SIG-M5 treated with dmso at 0.1 percent for 504 hours (cell line): ENCODE measurements around the gene ATP2B1.
"Not testable (repeated sequence)": the region's sequence is repeated elsewhere in the genome, so short reads cannot be mapped to it uniquely, and the experiment has no call there.

Source experiments
- DNase-seq: peaks from one replicate; lab custom pipeline; 2025; ENCODE audit not compliant: unreplicated experiment; lab: John Stamatoyannopoulos, UW

ATP2B1 gene

DNA sequence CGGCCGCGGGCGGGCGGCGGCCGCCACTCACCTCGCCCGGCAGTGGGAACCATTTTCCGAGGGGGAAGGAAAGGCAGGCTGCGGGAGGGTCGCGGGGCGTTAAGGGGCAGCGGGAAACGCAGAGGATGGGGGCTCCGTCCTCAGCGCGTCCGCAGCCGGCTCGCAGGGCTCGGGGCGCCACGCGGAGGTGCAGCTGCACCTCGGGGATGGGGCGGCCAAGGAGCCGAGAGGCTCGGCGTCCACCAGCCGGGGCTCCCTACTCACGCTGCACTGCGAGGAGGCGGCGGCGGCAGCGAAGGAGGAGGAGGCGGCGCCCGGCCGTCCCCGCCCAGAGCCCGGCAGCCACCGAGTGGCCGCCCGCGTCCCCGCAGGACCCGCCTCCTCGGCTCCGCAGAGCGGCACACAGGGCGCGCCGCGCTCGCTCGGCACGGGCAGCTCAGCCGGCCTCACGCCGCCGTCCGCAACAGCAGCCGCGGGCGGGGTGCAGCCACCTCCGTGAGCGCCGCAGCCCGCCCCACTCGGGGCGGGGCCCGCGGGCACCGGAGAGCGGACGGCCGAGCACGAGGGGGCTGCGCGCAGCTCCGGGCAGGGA lies at the start of gene ATP2B1:
Gene ATP2B1 (minus strand): TSS at position 274 of the 592 bp plus-strand sequence. CDS start 52,952 bp downstream, outside the sequence.
- DNase-seq, result peak; percentile 76

DNA sequence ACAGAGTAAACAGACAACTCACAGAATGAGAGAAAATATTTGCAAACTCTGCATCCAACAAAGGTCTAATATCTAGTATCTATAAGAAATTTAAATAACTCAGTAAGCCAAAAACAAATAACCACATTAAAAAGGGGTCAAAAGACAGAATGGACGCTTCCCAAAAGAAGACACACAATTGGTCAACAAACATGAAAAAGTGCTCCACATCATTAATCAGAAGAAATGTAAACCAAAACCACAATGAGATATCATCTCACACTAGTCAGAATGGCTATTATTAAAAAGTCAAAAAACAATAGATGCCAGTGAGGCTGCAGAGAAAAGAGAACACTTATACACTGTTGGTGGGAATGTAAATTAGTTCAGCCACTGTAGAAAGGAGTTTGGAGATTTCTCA lies 49.3 kb upstream of the ATP2B1 start:
- DNase-seq, result not testable (repeated sequence)

GRCh38 chr12:89756585-89757398 lies 48.2 kb upstream of the ATP2B1 start:
- DNase-seq, result peak; percentile 100

DNA sequence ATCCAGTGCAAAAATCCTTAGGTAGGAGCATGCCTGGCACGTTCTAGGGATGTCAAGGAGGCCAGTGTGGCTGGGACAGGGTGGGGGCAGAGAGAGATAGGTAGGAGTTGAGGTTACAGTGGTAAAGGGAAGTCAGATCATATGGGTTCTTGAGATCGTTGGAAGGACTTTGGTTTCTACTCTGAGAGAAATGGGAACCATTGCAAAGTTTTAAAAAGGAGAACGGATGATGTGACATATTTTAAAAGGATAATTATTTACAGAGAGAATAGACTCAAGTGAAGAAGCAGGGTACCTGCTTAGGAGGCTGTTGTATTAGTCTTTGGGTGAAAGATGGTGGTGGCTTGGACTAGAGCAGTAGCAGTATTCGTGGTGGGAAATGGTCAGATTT lies 47.6 kb upstream of the ATP2B1 start:
- DNase-seq, result peak; percentile 68

DNA sequence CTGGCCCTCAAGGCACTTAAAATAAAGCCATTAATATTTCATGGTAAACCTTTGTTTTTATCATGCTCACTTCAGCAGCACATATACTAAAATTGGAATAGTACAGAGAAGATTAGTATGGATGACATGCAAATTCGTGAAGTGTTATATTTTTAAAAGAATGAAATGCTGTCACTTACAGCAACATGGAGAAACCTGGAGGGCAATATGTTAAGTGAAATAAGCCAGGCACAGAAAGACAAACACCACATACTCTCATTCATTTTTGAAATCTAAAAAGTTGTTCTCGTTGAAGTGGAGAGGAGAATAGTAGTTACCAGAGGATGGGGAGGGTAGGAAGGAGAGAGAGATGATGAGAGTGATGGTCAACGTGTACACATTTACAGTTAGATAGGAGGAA lies 45.4 kb upstream of the ATP2B1 start:
- DNase-seq, result no peak

DNA sequence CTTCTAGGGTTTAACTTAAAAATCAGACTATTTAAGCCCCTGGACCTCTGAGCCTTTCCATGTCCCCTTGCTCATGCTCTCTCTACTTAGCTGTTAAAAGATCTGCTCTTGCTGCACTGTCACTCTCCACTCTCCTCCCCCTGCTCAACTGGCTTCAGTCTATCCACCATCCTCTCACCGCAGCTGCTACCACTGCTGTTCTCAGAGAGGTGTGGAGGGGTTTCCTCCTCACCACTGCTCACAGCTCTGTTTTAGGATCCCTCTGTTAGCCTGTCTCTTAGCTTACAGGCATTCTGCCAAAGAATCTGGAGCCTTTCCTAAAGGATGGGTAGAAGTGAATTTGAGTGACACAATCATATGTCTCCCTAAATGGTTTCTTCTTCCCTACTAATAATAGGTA lies 43.7 kb upstream of the ATP2B1 start:
- no peak for DNase-seq

GRCh38 chr12:89750389-89751351 lies 42.0 kb upstream of the ATP2B1 start:
- DNase-seq, result no peak

GRCh38 chr12:89748791-89749190 lies 40.2 kb upstream of the ATP2B1 start:
- DNase-seq, result no peak

GRCh38 chr12:89745286-89745685 lies 36.6 kb upstream of the ATP2B1 start:
- no peak for DNase-seq

DNA sequence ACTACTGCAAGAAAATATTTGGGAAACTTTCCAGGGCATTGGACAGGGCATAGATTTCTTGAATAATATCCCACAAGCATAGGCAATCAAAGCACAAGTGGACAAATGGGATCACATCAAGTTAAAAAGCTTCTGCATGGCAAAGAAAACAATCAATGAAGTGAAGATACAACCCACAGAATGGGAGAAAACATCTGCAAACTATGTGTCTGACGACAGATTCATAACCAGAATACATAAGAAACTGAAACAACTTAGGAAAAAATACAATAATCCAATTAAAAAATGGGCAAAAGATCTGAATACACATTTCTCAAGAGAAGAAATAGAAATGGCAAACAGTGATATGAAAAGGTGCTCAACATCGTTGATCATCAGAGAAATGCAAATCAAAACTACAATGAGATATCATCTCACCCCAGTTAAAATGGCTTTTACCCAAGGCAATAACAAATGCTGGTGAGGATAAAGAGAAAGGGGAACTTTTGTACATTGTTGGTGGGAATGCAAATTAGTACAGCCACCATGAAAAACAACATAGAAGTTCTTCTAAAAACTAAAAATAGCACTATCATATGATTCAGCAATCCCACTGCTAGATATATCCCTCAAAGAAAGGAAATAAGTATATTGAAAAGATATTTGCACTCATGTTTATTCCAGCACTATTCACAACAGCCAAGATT lies 33.8 kb upstream of the ATP2B1 start:
- no peak for DNase-seq

GRCh38 chr12:89740943-89741342 lies 32.3 kb upstream of the ATP2B1 start:
- DNase-seq, result no peak

GRCh38 chr12:89736995-89737394 lies 28.4 kb upstream of the ATP2B1 start:
- no peak for DNase-seq

GRCh38 chr12:89733579-89734201 lies 25.1 kb upstream of the ATP2B1 start:
- DNase-seq, result peak; percentile 97

DNA sequence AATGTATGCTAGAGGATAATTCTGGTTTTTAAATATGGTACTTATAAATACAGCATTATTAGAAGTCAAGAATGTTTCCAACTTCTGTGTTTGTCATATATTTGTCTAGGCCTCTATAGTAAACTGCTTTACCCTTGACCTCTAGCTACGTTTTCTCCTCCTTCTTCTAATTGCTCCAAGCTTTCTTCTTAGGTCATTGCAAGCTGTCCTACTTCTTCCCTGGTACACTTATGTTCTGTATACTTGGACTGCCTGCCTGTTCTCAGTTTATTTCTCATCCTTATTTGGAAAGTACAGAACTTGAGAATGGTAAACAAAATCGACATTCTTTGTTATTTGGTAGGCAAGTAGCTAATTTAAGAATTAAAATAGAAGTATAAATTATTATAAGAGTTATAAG lies 23.9 kb upstream of the ATP2B1 start:
- DNase-seq, result no peak

- DNase-seq, result peak; percentile 29
These were observed 23.0 kb upstream of the ATP2B1 start for GRCh38 chr12:89731614-89732013.

DNA sequence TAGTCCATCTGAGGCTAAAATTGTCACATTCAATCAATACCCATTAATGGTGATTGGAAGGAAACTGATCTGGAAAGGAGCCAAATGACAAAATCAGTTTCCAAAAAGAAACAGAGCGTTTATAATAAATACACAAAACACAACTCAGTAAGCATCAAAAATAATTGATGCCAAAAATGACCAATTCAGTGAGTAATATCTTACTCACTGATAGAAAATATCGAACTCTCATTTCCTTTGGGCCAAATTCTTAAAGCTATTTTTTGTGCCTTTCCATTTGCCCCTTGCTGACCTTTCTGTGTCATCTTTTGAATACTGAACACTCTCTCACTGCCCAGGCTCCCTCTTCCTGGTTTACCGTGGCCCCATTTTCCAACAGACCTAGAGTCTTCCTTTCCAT lies 22.5 kb upstream of the ATP2B1 start:
- no peak for DNase-seq

DNA sequence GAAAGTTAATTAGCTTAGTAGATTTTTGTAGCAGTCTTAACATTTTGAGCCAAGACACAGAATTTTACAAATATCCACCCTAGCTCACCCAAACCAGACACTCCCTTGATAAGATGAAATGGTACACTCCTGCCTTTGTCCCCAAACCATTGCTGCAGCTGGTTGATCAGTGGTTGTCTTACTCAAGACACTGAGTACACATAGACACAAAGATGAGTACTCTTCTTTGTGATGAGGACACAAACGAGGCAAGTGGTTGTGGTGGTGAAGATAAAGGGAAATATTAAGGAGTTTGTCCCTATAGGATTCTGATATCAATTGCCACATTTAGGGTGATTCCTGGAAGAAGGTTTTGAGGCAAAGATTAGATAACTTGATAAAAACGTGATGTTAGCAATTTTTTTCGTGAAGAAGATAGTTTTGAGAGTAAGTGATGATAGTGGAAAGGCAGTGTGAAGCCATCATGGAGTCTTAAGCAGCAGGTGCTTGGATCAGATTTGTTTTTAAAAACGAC lies 21.4 kb upstream of the ATP2B1 start:
- no peak for DNase-seq

DNA sequence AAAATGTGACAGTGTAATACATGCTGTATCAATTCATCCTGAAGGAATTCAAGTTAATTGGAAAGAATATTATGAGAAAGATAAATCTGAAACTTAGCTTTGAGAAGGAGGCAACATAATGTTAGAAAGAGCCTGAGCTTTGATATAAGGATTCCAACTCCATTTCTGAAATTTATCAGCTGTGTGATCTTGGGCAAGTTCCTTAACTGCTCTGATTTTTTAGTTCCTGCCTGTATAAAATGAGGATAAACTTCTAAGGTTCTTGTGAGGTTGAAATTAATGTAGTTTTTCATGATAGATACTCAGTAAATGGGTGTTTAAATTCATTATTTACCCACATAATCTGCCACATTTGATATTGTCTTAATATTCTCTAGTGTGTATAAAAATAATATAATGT lies 14.6 kb upstream of the ATP2B1 start:
- no peak for DNase-seq

- DNase-seq, result peak; percentile 83
These were observed 12.8 kb upstream of the ATP2B1 start for GRCh38 chr12:89721291-89721987.
